ENCODE measurements around the gene SLC25A29. TPM values are rescaled to one million over a fixed set of nuclear protein-coding genes. Genes with fewer than 3 reads are reported as not detected.

SLC25A29 gene
- total and polyA plus RNA-seq, 2 of the 13 experiments (the other 11 are each of a cell fraction or from before 2014, with no cell fraction given) = 12.2 to 17.2 TPM

DNA sequence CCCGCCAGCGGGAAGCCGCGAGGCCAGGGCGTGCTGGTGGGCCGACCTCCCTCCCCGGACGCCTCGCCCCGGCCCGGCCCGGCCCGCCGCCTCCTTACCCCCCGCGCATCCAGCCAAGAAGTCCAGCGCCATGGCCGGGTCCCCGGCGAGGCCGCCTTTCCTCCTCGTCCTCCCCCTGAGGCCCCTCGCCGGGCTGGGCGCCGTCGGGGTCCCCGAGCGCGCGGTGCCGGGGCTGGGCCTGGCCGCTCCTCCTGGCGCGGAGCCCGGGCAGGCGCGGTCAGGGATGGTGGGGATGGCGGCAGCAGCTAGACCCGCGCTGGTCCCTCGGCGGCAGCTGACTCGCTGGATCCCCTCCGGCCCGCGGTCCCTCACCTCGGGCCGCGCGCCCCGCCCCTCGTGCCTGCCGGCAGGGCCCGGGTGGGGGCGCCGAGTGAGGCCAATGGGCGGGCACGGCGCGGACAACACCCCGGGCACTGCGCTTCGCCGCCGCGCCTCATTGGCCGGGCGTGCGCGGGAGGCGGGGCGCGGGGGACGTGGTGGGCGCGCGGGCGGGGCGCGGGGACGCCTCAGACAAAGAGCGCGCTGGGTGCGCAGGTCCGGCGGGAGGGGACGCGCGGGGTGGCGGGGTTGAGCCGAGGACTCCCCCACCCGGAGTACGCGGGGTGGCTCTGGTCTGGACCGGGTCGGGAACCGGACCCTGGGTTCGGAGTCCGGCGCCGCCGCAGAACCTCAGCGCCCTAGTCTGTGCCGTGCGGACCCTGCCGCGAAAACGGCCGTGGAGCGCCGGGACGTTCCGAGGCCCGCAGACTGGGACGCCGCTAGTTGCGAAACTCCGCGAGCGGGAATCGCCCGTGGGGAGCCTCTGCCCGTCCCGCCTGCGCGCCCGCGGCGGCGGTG lies at the start of gene SLC25A29 (continued):
- TF ChIP-seq, protein P1, sequence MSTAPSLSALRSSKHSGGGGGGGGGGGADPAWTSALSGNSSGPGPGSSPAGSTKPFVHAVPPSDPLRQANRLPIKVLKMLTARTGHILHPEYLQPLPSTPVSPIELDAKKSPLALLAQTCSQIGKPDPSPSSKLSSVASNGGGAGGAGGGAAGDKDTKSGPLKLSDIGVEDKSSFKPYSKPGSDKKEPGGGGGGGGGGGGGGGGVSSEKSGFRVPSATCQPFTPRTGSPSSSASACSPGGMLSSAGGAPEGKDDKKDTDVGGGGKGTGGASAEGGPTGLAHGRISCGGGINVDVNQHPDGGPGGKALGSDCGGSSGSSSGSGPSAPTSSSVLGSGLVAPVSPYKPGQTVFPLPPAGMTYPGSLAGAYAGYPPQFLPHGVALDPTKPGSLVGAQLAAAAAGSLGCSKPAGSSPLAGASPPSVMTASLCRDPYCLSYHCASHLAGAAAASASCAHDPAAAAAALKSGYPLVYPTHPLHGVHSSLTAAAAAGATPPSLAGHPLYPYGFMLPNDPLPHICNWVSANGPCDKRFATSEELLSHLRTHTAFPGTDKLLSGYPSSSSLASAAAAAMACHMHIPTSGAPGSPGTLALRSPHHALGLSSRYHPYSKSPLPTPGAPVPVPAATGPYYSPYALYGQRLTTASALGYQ (CRISPR knock-in tag; IDR thresholded peaks at IDR 0.05) = no peak; the same call in 1 of the 2 replicates
- TF ChIP-seq ZZZ3 (CRISPR knock-in tag; IDR thresholded peaks at IDR 0.05; ENCODE audit: borderline replicate concordance) (no peak), ZBTB1 (CRISPR knock-in tag; IDR thresholded peaks at IDR 0.05; ENCODE audit: borderline replicate concordance) (no peak), ZNF570 (CRISPR knock-in tag; IDR thresholded peaks at IDR 0.05; ENCODE audit: borderline replicate concordance) (no peak), SP5 (CRISPR knock-in tag; IDR thresholded peaks at IDR 0.05; ENCODE audit: borderline replicate concordance, low read depth) (no peak), GTF2F1 (IDR thresholded peaks at IDR 0.05; ENCODE audit: low read length) (no peak), RAD21 (CRISPR knock-in tag; IDR thresholded peaks at IDR 0.05) (peak; percentile 16; the same call in 1 of the 2 replicates), TBX3 (IDR thresholded peaks at IDR 0.05; ENCODE audit: borderline replicate concordance) (no peak), HMGA1 (CRISPR knock-in tag; conservative IDR thresholded peaks at IDR 0.05) (no peak), MEIS1 (CRISPR knock-in tag; IDR thresholded peaks at IDR 0.05; ENCODE audit: borderline replicate concordance) (no peak), DPF2 (CRISPR knock-in tag; IDR thresholded peaks at IDR 0.05; ENCODE audit: borderline replicate concordance, low read depth) (no peak), AGO1 (IDR thresholded peaks at IDR 0.05; ENCODE audit: low read depth, low read length, poor library complexity, severe bottlenecking) (no peak), SMC3 (IDR thresholded peaks at IDR 0.05; ENCODE audit: low read length) (no peak), SRSF9 (IDR thresholded peaks at IDR 0.05; ENCODE audit: borderline replicate concordance, insufficient read depth, low read depth, low read length, poor library complexity, severe bottlenecking) (no peak), KDM5A (IDR thresholded peaks at IDR 0.05; ENCODE audit: borderline replicate concordance, low read length) (no peak), AKAP8 (CRISPR knock-in tag; IDR thresholded peaks at IDR 0.05) (no peak), SMYD3 (CRISPR knock-in tag; IDR thresholded peaks at IDR 0.05) (no peak), KDM1A (CRISPR knock-in tag; IDR thresholded peaks at IDR 0.05) (no peak), FOXC1 (CRISPR knock-in tag; IDR thresholded peaks at IDR 0.05; ENCODE audit: borderline replicate concordance) (no peak), JUN (CRISPR knock-in tag; IDR thresholded peaks at IDR 0.05) (no peak), ZFAT (CRISPR knock-in tag; conservative IDR thresholded peaks at IDR 0.05) (no peak), SMAD1 (CRISPR knock-in tag; IDR thresholded peaks at IDR 0.05; ENCODE audit: borderline replicate concordance, low read depth) (no peak), ZNF3 (CRISPR knock-in tag; IDR thresholded peaks at IDR 0.05) (no peak), ZFP1 (CRISPR knock-in tag; IDR thresholded peaks at IDR 0.05) (no peak)
- TF ChIP-seq, protein P2, sequence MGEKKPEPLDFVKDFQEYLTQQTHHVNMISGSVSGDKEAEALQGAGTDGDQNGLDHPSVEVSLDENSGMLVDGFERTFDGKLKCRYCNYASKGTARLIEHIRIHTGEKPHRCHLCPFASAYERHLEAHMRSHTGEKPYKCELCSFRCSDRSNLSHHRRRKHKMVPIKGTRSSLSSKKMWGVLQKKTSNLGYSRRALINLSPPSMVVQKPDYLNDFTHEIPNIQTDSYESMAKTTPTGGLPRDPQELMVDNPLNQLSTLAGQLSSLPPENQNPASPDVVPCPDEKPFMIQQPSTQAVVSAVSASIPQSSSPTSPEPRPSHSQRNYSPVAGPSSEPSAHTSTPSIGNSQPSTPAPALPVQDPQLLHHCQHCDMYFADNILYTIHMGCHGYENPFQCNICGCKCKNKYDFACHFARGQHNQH (CRISPR knock-in tag; IDR thresholded peaks at IDR 0.05) = no peak
- TF ChIP-seq, protein P3, sequence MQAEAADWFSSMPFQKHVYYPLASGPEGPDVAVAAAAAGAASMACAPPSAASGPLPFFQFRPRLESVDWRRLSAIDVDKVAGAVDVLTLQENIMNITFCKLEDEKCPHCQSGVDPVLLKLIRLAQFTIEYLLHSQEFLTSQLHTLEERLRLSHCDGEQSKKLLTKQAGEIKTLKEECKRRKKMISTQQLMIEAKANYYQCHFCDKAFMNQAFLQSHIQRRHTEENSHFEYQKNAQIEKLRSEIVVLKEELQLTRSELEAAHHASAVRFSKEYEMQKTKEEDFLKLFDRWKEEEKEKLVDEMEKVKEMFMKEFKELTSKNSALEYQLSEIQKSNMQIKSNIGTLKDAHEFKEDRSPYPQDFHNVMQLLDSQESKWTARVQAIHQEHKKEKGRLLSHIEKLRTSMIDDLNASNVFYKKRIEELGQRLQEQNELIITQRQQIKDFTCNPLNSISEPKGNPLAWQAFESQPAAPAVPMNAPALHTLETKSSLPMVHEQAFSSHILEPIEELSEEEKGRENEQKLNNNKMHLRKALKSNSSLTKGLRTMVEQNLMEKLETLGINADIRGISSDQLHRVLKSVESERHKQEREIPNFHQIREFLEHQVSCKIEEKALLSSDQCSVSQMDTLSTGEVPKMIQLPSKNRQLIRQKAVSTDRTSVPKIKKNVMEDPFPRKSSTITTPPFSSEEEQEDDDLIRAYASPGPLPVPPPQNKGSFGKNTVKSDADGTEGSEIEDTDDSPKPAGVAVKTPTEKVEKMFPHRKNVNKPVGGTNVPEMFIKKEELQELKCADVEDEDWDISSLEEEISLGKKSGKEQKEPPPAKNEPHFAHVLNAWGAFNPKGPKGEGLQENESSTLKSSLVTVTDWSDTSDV (CRISPR knock-in tag; IDR thresholded peaks at IDR 0.05) = 0 out of 2 replicates have a peak, but pooled peaks have one; percentile 11
